Measurements from ENCODE around the gene HLCS.

DNA sequence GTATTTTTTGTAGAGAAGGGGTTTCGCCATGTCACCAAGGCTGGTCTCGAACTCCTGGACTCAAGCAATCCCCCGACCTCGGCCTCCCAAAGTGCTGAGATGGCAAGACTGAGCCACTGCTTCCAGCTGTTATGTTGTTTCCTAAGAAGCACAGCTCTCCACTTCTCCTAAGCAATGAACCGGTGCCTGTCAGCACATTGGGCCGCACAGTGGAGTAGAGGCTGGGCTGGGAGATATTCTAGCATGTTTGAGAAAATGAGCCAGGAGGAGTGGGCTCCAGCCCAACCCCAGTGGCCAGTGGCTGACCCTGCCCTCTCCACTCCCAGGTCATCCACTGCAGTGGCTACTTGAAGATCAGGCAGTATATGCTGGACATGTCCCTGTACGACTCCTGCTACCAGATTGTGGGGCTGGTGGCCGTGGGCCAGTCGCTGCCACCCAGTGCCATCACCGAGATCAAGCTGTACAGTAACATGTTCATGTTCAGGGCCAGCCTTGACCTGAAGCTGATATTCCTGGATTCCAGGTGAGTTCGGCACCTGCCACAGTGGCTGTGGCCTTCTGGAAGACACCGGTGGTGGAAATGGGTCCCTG is 240.6 kb downstream of the HLCS start:
- TF ChIP-seq FOS (IDR thresholded peaks at IDR 0.05; ENCODE audit: borderline replicate concordance, insufficient read depth, low read length) (no peak), GATA2 (IDR thresholded peaks at IDR 0.05; ENCODE audit: insufficient read depth, insufficient read length, low read depth, low read length) (no peak), EZH2 (IDR thresholded peaks at IDR 0.05; ENCODE audit: borderline replicate concordance, low read depth, low read length, severe bottlenecking) (no peak), POLR2A (IDR thresholded peaks at IDR 0.05; ENCODE audit: low read depth, low read length) (no peak), POLR2AphosphoS5 (IDR thresholded peaks at IDR 0.05; ENCODE audit: insufficient read depth, low read depth, low read length) (no peak)
- TF ChIP-seq, protein P1, sequence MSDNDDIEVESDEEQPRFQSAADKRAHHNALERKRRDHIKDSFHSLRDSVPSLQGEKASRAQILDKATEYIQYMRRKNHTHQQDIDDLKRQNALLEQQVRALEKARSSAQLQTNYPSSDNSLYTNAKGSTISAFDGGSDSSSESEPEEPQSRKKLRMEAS (IDR thresholded peaks at IDR 0.05; ENCODE audit: insufficient read depth, insufficient read length) = no peak
- TF ChIP-seq, protein P2, sequence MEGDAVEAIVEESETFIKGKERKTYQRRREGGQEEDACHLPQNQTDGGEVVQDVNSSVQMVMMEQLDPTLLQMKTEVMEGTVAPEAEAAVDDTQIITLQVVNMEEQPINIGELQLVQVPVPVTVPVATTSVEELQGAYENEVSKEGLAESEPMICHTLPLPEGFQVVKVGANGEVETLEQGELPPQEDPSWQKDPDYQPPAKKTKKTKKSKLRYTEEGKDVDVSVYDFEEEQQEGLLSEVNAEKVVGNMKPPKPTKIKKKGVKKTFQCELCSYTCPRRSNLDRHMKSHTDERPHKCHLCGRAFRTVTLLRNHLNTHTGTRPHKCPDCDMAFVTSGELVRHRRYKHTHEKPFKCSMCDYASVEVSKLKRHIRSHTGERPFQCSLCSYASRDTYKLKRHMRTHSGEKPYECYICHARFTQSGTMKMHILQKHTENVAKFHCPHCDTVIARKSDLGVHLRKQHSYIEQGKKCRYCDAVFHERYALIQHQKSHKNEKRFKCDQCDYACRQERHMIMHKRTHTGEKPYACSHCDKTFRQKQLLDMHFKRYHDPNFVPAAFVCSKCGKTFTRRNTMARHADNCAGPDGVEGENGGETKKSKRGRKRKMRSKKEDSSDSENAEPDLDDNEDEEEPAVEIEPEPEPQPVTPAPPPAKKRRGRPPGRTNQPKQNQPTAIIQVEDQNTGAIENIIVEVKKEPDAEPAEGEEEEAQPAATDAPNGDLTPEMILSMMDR (IDR thresholded peaks at IDR 0.05; ENCODE audit: extremely low read depth in 1 of 2, insufficient read depth in 1 of 2, low read depth in 1 of 2, low read length in 2 of 2) = no peak

Measured in endothelial cell of umbilical vein (primary cell).